ENCODE results near the gene ITPRIPL1. TPM values are rescaled to one million over a fixed set of nuclear protein-coding genes. Genes with fewer than 3 reads are reported as not detected.
"Not testable (repeated sequence)": the region's sequence is repeated elsewhere in the genome, so short reads cannot be mapped to it uniquely, and the experiment has no call there.

Gene ITPRIPL1, protein sequence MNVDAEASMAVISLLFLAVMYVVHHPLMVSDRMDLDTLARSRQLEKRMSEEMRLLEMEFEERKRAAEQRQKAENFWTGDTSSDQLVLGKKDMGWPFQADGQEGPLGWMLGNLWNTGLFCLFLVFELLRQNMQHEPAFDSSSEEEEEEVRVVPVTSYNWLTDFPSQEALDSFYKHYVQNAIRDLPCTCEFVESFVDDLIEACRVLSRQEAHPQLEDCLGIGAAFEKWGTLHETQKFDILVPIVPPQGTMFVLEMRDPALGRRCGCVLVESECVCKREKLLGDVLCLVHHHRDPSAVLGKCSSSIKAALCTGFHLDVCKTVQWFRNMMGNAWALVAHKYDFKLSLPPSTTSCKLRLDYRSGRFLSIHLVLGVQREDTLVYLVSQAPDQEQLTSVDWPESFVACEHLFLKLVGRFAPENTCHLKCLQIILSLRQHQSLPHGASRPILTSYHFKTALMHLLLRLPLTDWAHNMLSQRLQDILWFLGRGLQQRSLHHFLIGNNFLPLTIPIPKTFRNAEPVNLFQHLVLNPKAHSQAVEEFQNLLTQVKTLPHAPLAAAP
- total RNA-seq: 1.6 and 2.6 TPM in 2 replicates

DNA sequence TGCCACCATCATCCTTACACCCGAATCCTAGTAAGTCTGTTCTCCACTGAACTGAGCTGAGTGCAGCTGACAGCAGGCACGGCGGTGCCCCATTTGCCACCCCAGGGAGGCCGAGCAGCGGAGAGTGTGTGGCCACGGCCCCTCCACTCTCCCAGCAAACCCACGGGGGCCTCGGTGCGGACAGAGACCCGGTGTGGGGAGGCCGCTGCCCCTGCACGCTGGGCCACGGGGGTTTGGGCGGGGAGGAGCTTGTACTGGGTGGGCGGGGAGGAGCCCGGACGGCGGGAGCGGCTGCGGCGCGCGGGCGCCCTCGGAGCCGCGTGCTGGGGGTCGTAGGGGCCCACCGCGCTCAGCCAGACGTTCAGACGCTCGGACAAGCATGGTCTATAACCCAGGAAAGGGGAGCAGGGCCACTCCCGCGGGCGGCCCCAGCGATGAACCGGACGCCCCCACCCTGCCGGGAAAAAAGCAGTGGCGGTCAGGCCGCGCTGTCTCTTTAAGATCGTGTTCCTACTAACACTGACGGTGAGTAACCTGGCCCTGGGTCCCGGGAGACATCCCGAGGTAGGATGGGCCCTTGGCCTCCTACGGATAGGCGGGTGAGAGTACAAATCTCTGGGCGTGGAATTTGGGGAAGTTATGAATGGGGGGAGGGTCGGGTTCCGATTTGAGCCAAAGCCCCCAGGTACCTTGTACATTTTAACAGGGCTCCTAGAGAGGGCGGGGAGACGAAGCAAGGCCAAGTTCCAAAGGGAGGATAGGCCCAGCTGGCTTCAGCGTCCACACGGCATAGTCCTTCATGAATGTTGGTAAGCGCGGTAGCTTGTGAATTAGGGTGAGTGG is at the start of gene ITPRIPL1:
ITPRIPL1 (plus strand) TSS at position 277 of the 843 bp plus-strand sequence; CDS start at position 800, 523 bp downstream.
- Histone ChIP-seq H3K36me3 (ENCODE audit: control insufficient read depth, insufficient read depth, low read length) (peaks cover 2% of the 10 kb centered on the region), H3K27me3 (ENCODE audit: control insufficient read depth, insufficient read depth, low read length) (peaks cover 7% of the 10 kb centered on the region), H3K4me3 (ENCODE audit: low read depth, low read length) (peak within 1 kb of the TSS; percentile 28)
- no peak for FAIRE-seq
- DNase-seq (ENCODE audit: low read depth): no peak
- TF ChIP-seq, protein P1, sequence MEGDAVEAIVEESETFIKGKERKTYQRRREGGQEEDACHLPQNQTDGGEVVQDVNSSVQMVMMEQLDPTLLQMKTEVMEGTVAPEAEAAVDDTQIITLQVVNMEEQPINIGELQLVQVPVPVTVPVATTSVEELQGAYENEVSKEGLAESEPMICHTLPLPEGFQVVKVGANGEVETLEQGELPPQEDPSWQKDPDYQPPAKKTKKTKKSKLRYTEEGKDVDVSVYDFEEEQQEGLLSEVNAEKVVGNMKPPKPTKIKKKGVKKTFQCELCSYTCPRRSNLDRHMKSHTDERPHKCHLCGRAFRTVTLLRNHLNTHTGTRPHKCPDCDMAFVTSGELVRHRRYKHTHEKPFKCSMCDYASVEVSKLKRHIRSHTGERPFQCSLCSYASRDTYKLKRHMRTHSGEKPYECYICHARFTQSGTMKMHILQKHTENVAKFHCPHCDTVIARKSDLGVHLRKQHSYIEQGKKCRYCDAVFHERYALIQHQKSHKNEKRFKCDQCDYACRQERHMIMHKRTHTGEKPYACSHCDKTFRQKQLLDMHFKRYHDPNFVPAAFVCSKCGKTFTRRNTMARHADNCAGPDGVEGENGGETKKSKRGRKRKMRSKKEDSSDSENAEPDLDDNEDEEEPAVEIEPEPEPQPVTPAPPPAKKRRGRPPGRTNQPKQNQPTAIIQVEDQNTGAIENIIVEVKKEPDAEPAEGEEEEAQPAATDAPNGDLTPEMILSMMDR (IDR thresholded peaks at IDR 0.05; ENCODE audit: insufficient read depth, low read length, severe bottlenecking): no peak

DNA sequence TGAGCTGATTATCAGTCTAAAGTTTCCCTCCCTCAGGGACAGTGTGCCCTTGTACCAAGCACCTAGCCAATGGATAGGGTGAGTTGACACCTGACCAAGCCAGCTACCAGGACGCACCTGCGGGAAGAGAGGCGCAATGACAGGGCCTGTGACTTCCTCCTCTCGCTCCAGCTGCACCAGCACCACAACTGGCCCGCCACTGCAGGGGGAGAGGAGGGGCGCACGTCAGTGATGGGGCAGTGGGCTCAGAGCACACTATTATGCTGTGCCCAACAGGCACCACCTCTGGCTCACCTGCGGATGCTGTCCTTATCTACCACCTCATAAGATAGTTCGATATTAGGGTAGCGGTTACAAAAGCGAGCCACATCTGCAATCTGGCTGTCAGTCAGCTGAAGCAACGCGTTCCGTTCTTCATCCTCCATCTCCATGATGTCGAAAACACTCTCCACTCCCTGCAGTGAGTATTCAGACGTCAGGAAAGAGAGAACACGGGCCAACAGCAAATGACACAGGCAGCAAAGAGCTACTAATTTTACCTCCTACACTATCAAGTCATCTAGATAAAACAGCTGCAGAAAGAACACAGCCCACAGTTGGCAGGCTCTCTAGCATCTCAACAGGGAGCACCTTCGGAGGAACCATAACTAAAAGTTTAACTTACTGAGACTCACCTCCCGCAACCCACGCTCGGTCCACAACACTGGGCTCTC is 48.2 kb upstream of the ITPRIPL1 start:
- no peak for FAIRE-seq
- TF ChIP-seq, protein P1 (IDR thresholded peaks at IDR 0.05; ENCODE audit: insufficient read depth, low read length, severe bottlenecking): no peak
- peaks cover 32% of the 10 kb centered on the region for H3K36me3 ChIP-seq (ENCODE audit: control insufficient read depth, insufficient read depth, low read length)

DNA sequence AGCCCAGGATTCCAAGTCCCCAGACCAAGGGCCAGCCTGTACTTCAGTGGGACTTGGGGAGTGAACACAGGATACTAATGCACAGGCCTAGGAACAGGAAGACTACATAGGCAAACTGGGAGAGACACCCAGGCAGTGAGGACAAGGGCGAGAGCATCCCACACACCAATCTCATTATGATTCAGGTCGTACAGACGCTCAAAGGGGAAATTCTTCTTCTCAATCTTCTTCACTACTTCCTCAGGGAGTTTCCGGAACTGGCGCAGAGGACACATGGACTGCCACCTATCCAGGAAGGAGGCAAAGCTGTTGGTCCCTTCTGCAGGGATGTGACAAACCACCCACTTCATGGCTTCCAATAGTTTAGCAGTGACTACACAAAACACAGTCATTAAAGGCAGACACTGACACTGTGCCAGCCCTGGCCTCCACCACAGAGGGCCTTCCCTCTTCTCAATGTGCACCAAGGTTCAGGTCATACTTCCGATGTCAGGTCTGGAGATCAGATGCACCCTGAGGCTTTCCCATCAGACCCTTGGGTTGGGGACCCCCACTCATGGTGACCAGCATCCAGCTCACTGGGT is 37.8 kb upstream of the ITPRIPL1 start:
- no peak for FAIRE-seq
- Histone ChIP-seq H3K4me3 (ENCODE audit: low read depth, low read length) (no peak overlapping the region), H3K36me3 (ENCODE audit: control insufficient read depth, insufficient read depth, low read length) (peaks cover 57% of the 10 kb centered on the region), H3K27me3 (ENCODE audit: control insufficient read depth, insufficient read depth, low read length) (no peaks in the 10 kb centered on the region)
- TF ChIP-seq, protein P1 (IDR thresholded peaks at IDR 0.05; ENCODE audit: insufficient read depth, low read length, severe bottlenecking): no peak
- no peak for DNase-seq (ENCODE audit: low read depth)

More for the DNA sequence above, 48.2 kb upstream of the ITPRIPL1 start:
- DNase-seq (ENCODE audit: low read depth): no peak
- Histone ChIP-seq H3K27me3 (ENCODE audit: control insufficient read depth, insufficient read depth, low read length) (no peaks in the 10 kb centered on the region), H3K4me3 (ENCODE audit: low read depth, low read length) (no peak overlapping the region)

DNA sequence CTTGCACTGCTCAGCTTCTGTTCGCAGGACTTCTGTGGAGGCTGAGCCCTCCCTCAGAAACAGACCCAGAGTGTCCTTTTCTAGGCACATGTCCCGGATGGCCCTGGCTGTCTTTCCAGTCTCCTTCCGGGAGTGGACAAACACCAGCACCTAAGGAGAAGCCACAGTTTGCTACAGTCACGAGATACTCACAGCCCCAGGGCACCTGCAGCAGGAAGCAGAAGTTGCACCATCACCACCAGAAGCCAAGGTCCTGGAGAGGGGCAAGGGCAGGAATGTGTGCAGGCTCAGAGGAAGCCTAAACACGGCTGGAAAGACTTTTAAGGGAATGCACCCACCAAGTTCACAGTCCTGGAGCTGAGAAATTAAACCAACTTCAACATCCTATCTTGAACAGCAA is 33.4 kb upstream of the ITPRIPL1 start:
- Histone ChIP-seq H3K4me3 (ENCODE audit: low read depth, low read length) (no peak overlapping the region), H3K36me3 (ENCODE audit: control insufficient read depth, insufficient read depth, low read length) (peaks cover 47% of the 10 kb centered on the region), H3K27me3 (ENCODE audit: control insufficient read depth, insufficient read depth, low read length) (no peaks in the 10 kb centered on the region)
- no peak for DNase-seq (ENCODE audit: low read depth)
- TF ChIP-seq, protein P1 (IDR thresholded peaks at IDR 0.05; ENCODE audit: insufficient read depth, low read length, severe bottlenecking): no peak
- no peak for FAIRE-seq

DNA sequence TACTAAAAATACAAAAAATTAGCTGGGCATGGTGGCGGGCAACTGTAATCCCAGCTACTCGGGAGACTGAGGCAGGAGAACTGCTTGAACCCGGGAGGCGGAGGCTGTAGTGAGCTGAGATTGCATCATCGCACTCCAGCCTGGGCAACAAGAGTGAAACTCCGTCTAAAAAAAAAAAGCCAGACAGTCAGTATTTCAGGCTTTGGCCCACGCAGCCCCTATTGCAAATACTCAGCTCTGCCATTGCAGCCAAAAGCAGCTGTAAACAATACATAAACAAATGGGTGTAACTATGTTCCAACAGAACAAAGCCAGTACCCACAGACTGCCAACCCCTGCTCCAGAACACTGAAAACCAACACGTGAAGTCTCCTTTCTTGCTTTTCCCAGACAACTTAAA is 30.8 kb upstream of the ITPRIPL1 start:
- DNase-seq (ENCODE audit: low read depth); H3K4me3 ChIP-seq (ENCODE audit: low read depth, low read length); FAIRE-seq; H3K27me3 ChIP-seq (ENCODE audit: control insufficient read depth, insufficient read depth, low read length): not testable (repeated sequence)
- H3K36me3 ChIP-seq (ENCODE audit: control insufficient read depth, insufficient read depth, low read length): peaks cover 46% of the 10 kb centered on the region

Data from bronchial epithelial cell (primary cell).